GM21423 (cell line): ENCODE data around the gene TNRC6B.
"Not testable (repeated sequence)": the region's sequence is repeated elsewhere in the genome, so short reads cannot be mapped to it uniquely, and the experiment has no call there.

Source experiments
- ATAC-seq: cut with Tn5 transposase; IDR thresholded peaks from one replicate; pipeline ENCODE4 v1.9.1; 2021; ENCODE audit warnings: mild to moderate bottlenecking, moderate library complexity; ENCODE audit not compliant: unreplicated experiment

Gene TNRC6B

GRCh38 chr22:40210818-40211217 is 33.1 kb downstream of the TNRC6B start:
- peak; percentile 82 for ATAC-seq

GRCh38 chr22:40211476-40212054 is 33.8 kb downstream of the TNRC6B start:
- no peak for ATAC-seq

GRCh38 chr22:40212121-40212520 is 34.4 kb downstream of the TNRC6B start:
- no peak for ATAC-seq

GRCh38 chr22:40213478-40213877 is 35.8 kb downstream of the TNRC6B start:
- no peak for ATAC-seq

GRCh38 chr22:40215266-40215665 is 37.5 kb downstream of the TNRC6B start:
- no peak for ATAC-seq

- peak; percentile 59 for ATAC-seq
Observed at GRCh38 chr22:40216041-40216756, 38.5 kb downstream of the TNRC6B start.

- ATAC-seq: no peak
Observed at GRCh38 chr22:40218152-40218551, 40.4 kb downstream of the TNRC6B start.

GRCh38 chr22:40218723-40219294 is 41.1 kb downstream of the TNRC6B start:
- ATAC-seq: no peak

GRCh38 chr22:40220316-40221054 is 42.8 kb downstream of the TNRC6B start:
- ATAC-seq: no peak

GRCh38 chr22:40221055-40221414 is 43.3 kb downstream of the TNRC6B start:
- no peak for ATAC-seq

GRCh38 chr22:40222979-40223378 is 45.3 kb downstream of the TNRC6B start:
- not testable (repeated sequence) for ATAC-seq

GRCh38 chr22:40224702-40225101 is 47.0 kb downstream of the TNRC6B start:
- ATAC-seq: no peak

- ATAC-seq: no peak
Observed at GRCh38 chr22:40226620-40227019, 48.9 kb downstream of the TNRC6B start.

- no peak for ATAC-seq
Observed at GRCh38 chr22:40231618-40232313, 54.0 kb downstream of the TNRC6B start.

- ATAC-seq: no peak
Observed at GRCh38 chr22:40232624-40233023, 54.9 kb downstream of the TNRC6B start.

GRCh38 chr22:40233886-40234285 is 56.2 kb downstream of the TNRC6B start:
- ATAC-seq: no peak

GRCh38 chr22:40234658-40235057 is 56.9 kb downstream of the TNRC6B start:
- ATAC-seq: no peak

- no peak for ATAC-seq
Observed at GRCh38 chr22:40235308-40235707, 57.6 kb downstream of the TNRC6B start.

- ATAC-seq: no peak
Observed at GRCh38 chr22:40236131-40236665, 58.5 kb downstream of the TNRC6B start.

GRCh38 chr22:40237241-40237640 is 59.5 kb downstream of the TNRC6B start:
- no peak for ATAC-seq
